ENCODE results near the gene FERMT3.

FERMT3 gene

GRCh38 chr11:64264371-64264852 lies 57.9 kb downstream of the FERMT3 start:
- Mint-ChIP-seq H3K4me1 (peaks cover 7% of the 10 kb centered on the region), H3K27ac (peak overlapping the region in 1 of 3 experiments; percentile 29), H3K27me3 (ENCODE audit: low read depth) (no peaks in the 10 kb centered on the region), H3K4me3 (no peak overlapping the region), H3K36me3 (ENCODE audit: low read depth) (peaks cover 20% of the 10 kb centered on the region), H3K9me3 (no peaks in the 10 kb centered on the region)
- TF ChIP-seq CTCF (IDR thresholded peaks at IDR 0.05; ENCODE audit: unreplicated experiment in 3 of 3), result no peak

DNA sequence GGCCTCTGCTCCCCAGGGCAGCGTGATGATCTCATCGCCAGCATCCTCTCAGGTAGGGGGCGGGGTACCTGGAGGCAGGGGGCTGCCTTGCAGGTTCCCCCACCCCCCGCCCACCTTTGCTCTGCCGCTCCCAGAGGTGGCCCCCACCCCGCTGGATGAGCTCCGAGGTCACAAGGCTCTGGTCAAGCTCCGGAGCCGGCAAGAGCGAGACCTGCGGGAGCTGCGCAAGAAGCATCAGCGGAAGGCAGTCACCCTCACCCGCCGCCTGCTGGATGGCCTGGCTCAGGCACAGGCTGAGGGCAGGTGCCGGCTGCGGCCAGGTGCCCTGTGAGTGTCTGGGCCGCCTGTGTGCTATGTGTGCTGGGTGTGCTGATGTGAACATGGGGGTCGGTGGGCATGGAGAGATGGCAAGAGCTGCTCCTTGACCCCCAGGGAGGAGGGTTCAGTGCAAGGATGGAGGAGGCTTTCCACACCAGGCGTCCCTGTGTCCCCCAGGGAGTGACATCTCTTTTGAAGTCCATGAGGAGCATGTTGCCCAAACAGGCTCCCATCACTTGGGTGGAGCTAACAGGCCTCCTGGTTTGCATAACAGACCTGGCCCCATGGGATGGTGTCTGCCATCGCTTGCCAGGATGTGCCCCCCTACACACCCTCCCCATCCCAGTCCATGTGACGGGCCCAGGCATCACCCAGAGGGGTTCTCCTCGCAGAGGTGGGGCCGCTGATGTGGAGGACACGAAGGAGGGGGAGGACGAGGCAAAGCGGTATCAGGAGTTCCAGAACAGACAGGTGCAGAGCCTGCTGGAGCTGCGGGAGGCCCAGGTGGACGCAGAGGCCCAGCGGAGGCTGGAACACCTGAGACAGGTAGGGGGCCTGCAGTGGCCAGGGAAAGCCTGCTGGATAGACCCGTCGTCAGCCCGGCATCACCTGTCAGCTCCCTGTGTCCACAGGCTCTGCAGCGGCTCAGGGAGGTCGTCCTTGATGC lies 58.9 kb downstream of the FERMT3 start:
- TF ChIP-seq CTCF (IDR thresholded peaks at IDR 0.05; ENCODE audit: unreplicated experiment in 3 of 3), result no peak
- H3K27me3 Mint-ChIP-seq (ENCODE audit: low read depth), result no peaks in the 10 kb centered on the region
- H3K4me3 Mint-ChIP-seq, result no peak overlapping the region
- H3K4me1 Mint-ChIP-seq, result peaks cover 7% of the 10 kb centered on the region
- no peak overlapping the region for H3K27ac Mint-ChIP-seq
- no peaks in the 10 kb centered on the region for H3K9me3 Mint-ChIP-seq
- peaks cover 11% of the 10 kb centered on the region for H3K36me3 Mint-ChIP-seq (ENCODE audit: low read depth)

- no peaks in the 10 kb centered on the region for H3K27me3 Mint-ChIP-seq (ENCODE audit: low read depth)
- no peak overlapping the region for H3K27ac Mint-ChIP-seq
- TF ChIP-seq CTCF (IDR thresholded peaks at IDR 0.05; ENCODE audit: unreplicated experiment in 3 of 3), result no peak
- H3K4me3 Mint-ChIP-seq, result peak overlapping the region in 2 of 3 experiments; percentile 16 to 53
- no peaks in the 10 kb centered on the region for H3K9me3 Mint-ChIP-seq
- H3K4me1 Mint-ChIP-seq, result peaks cover 7% of the 10 kb centered on the region
- peaks cover 11% of the 10 kb centered on the region for H3K36me3 Mint-ChIP-seq (ENCODE audit: low read depth)
Measured at GRCh38 chr11:64266339-64266738, 59.8 kb downstream of the FERMT3 start.

DNA sequence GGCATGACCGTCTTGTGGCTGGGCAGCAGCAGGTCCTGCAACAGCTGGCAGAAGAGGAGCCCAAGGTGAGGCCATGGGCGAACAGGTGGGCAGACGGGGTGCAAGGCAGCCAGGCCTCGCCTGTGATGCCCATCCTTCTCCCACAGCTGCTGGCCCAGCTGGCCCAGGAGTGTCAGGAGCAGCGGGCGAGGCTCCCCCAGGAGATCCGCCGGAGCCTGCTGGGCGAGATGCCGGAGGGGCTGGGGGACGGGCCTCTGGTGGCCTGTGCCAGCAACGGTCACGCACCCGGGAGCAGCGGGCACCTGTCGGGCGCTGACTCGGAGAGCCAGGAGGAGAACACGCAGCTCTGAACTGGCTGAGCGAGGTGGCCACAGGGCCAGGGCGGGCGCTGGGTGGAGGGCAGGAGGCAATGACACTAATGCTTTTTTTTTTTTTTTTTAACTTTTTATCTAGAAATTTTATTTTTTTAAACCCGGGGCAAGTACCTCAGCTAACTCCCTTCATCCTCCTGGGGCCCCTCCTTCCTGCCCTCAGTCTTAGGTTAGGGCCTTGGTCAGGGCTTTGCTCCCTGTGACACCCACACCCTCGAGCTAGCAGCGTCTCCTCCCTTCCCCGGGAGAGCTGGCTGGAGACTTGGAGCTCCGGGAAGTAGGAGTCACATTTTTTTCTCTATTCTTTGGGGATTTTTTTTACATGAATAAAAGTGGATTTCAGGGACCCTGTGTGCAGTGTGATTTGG lies 60.9 kb downstream of the FERMT3 start:
- H3K27ac Mint-ChIP-seq, result peak overlapping the region in 2 of 3 experiments; percentile 98 to 99
- peak overlapping the region; percentile 42 to 97 (median 57) for H3K4me3 Mint-ChIP-seq
- no peak for TF ChIP-seq CTCF (IDR thresholded peaks at IDR 0.05; ENCODE audit: unreplicated experiment in 3 of 3)
- peaks cover 7% of the 10 kb centered on the region for H3K4me1 Mint-ChIP-seq
- H3K27me3 Mint-ChIP-seq (ENCODE audit: low read depth), result no peaks in the 10 kb centered on the region
- H3K9me3 Mint-ChIP-seq, result no peaks in the 10 kb centered on the region
- H3K36me3 Mint-ChIP-seq (ENCODE audit: low read depth), result peaks cover 7% of the 10 kb centered on the region

GRCh38 chr11:64268025-64268892 lies 61.7 kb downstream of the FERMT3 start:
- TF ChIP-seq CTCF (IDR thresholded peaks at IDR 0.05; ENCODE audit: unreplicated experiment in 3 of 3), result no peak
- Mint-ChIP-seq H3K36me3 (ENCODE audit: low read depth) (peaks cover 4% of the 10 kb centered on the region), H3K27ac (peak overlapping the region; percentile 81 to 99 (median 98)), H3K4me3 (peak overlapping the region; percentile 94 to 97 (median 96)), H3K9me3 (no peaks in the 10 kb centered on the region), H3K27me3 (ENCODE audit: low read depth) (no peaks in the 10 kb centered on the region), H3K4me1 (peaks cover 7% of the 10 kb centered on the region)

All from nephron (organoid).